Activated CD4-positive, alpha-beta T cell treated with anti-CD3 and anti-CD28 coated beads for 48 hours (primary cell): ENCODE data around the gene C9orf153.

ENCODE experiments used
- DNase-seq: peaks from one replicate; pipeline ENCODE4 v3.0.0-alpha.2; 2020

C9orf153 gene

DNA sequence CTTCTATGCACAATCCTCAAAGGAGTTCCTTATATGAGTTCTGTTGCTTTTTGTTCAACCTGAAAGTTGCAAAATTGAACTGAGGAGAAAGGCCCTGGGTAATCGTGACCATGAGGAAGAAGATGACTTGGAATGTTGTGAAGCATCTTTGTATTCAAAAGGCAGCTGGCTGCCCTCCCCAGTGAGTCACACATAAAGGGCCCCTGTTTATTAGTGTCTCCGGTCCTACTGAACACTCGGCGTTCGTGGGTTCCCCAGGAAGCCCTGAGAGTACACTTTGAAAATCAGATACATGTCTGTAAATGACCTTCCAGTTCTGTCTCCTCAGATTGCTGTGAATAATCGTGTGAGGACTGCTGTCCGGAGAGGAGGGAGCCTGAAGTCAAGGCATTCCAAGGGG lies 73.6 kb downstream of the C9orf153 start:
- no peak for DNase-seq

DNA sequence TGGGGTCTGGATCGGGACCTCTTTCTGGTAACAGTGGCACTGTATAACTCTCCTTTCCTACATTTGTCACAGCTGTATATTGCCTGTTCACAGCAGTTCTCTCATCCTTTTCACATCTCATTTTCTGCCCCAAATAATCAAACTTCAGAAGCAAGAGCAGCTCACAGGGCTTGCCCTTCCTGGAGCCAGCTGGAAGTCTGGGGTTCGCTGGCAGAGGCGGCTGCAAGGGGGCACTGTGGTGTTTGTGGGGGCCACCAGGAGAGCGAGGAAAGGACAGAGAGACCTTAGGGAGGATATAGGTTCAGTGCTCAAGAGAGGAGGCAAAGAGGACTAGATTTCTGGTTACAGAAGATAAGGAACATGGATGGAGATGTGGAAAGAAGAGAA lies 75.3 kb downstream of the C9orf153 start:
- no peak for DNase-seq

DNA sequence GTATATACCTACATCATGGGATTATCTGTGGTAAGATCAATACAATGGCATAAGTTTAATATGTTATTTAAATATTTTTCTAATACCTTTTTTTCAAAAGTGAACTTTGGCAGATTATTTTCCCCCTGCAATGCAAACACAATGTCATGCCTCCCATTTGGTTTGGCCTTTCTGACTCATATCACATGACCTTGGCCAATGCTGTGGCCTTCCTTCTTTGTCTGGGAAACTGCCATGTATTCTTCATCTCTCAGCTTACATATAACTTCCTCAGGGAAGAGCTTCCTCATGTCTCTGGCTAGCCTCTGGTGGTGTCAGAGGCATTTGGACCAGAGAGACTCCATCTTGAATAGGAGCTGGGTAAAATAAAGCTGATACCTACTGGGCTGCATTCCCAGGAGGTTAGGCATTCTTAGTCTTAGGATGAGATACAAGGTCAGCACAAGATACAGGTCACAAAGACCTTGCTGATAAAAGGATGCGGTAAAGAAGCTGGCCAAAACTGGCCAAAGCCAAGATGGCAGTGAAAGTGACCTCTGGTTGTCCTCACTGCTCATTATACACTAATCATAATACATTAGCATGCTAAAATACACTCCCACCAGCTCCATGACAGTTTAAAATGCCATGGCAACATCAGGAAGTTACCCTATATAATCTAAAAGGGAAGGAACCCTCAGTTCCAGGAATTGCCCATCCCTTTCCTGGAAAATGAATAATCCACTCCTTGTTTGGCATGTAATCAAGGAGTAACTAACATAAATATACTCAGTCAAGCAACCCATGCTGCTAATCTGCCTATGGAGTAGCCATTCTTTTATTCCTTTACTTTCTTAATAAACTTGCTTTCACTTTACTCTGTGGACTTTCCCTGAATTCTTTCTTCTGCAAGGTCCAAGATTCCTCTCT lies 76.0 kb downstream of the C9orf153 start:
- DNase-seq: no peak

DNA sequence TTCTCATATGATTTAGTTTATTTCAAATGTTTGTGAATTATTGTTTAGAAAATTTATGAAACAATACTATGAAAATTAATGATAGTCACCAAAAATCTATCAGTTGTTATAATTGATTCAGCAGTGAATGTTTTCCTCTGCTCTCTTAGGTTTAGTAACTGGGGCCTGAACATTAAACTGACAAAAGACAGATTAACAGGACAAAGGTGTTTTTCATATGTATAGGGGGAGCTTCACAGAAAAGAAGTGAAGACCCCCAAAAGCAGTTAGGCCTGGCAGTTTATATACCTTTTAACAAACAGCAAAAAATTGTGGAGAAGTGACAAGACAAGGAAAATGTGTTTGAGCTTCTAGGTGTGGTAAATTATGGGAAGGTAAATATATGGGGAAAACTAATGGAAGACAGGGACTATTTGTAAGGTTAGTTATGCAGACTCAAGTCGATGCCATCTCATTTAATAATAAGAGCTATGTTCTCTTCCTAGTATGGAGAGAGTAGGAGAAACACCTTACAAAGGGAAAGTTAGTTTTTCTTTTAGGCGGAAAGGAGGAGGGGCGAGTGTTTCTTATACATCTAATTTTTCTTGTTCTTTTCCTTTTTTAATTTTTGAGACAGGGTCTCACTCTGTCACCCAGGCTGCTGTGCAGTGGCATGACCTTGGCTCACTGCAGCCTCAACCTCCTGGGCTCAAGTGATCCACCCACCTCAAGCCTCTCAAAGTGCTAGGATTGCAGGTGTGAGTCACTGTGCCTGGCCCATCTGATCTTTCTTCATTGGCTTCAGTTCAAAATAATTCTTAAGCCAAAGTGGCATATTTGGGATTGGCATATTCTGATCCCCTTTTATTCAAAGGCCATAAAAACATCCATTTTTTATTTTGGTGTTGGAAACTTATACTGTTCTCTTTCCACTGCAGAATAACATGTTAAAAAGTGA lies 77.8 kb downstream of the C9orf153 start:
- DNase-seq: no peak

DNA sequence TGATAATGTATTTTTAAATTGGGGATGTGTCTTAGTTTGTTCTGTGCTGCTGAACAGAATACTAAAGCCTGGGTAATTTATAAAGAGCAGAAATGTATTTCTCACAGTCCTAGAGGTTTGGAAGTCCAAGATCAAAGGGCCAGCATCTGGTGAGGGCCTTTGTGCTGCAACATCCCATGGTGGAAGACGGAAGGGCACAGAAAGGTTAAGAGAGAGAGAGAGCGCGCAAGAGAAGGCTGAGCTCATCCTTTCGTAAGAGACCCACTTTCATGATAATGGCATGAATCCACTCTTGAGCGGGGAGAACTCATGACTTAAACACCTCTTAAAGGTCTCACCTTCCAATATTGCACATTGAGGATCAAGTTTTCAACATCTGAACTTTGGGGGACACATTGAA lies 81.0 kb downstream of the C9orf153 start:
- DNase-seq: no peak

DNA sequence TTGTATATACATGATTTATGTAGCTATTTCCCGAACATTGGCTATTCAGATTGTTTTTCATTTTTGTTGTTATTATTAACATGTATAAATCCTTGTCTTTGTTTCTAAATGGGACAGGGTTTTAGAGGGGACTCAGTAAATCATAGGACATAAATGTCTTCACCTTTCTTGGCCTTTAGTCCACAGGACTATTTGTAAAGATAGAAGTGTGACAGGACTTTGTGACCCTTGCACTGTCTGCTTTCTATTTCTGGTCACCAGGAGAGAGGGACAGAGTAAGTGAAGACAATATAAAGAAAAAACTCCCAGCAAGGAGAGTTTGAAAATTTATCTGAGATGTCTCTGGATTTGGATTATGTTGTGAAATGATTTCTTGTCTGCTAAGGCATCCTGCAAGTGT lies 81.5 kb downstream of the C9orf153 start:
- DNase-seq: no peak

DNA sequence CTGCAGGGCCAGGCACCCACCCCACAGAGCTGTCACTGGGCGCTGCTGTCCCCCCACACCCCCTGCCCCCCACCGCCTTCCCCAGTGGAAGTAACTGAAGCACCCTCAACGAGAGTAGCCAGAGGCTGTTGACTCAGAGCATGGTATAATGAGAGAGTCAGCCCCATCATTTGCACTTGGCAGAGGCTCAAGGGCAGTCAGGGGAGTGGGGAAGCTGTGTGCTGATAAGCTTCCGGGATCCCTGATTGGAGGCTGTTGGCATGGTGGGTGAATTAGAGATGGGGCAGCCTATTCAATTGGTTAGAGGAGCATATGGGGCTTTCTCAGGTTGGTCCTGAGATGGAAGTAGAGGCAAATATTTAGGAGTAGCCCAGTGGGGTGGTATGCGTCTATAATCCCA lies 83.0 kb downstream of the C9orf153 start:
- DNase-seq: no peak

DNA sequence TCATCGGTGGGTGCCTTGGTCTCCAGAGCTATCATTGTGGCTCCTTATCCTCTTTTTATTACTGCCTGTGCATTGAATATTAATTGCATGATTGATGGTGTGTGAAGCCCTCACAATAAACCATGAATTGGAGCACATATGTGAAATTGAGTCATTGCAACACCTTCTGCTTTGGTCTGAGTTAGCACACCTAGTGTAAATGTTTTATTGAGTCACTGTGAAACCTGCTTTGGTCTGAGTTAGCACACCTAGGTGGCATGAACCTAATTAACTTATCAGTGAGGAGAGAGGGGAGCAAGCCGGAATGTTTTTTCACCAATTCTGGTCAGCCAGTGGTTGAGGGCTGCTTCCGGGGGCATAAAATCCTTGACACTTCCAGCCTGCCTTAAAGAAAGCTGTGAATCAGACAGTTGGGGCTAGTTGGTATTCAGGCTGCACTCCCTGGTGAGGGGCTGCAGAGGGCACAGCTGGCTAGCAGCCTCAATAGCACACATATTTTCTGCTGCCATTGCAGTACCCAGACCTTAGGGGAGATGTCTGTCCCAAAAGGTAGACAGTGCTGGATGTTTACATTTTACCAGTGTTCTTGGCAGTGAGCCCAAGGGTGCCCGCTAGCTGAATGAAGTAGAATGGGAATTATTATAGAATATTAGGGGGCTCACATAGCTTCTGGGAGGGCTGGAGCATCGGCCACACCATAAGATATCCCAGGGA lies 83.6 kb downstream of the C9orf153 start:
- no peak for DNase-seq

DNA sequence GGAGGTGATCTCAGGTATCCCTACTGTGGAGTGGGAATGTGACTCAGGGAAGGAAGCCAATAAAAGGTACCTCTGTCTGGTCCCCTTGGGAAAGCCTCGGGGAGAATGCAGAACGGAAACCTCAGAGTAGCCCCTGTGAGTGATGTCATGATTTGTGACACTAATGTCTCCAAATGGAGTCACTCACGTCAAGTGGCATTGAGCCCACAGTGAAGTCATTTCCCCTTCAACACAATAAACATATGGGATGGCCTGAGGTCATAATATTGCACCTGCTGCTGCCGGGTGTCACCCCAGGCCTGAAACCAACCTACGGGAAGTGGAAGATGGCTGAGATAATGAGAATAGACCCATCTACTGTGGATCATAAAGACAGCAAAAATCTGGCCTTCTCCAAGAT lies 84.2 kb downstream of the C9orf153 start:
- no peak for DNase-seq
